ENCODE data around the gene PHF5A.
A peak's percentile ranks its signal among the peaks of the same experiment; 100 is the strongest.

Gene PHF5A

GRCh38 chr22:41500303-41500702 lies 31.8 kb upstream of the PHF5A start:
- Mint-ChIP-seq H3K27me3 (no peaks in the 10 kb centered on the region), H3K4me1 (ENCODE audit: low read depth) (peaks cover 1% of the 10 kb centered on the region), H3K36me3 (peaks cover 2% of the 10 kb centered on the region), H3K27ac (no peak overlapping the region), H3K4me3 (no peak overlapping the region), H3K9me3 (ENCODE audit: low read depth) (no peaks in the 10 kb centered on the region)

DNA sequence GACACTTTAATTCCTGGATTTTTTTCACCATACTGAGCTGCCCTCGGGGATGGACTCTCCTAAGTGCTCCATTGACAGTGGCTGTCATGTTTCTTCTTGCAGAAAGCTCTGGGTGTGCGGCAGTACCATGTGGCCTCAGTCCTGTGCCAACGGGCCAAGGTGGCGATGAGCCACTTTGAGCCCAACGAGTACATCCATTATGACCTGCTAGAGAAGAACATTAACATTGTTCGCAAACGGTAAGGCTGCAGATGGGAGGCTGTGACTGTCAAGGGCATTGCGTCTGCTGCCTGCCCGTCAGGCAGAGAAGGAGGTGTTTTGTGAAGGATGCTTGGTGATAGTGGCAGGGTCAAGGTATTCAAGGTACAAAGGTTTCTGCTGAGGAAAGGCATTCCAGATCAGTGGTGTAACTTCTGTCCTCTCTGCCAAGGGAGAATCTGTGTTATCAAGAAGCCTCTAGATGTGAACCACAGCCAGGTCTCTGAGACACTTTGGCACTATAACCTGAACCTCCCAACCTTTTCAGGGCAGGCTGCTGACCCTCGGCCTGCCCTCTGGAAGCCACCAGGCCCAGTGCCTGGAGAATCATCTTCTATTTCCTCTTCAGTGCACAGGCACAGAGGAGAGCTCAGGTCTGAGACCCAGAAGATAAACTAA lies 31.3 kb upstream of the PHF5A start:
- H3K27me3 Mint-ChIP-seq, result no peaks in the 10 kb centered on the region
- H3K27ac Mint-ChIP-seq, result no peak overlapping the region
- no peak overlapping the region for H3K4me3 Mint-ChIP-seq
- H3K4me1 Mint-ChIP-seq (ENCODE audit: low read depth), result peaks cover 1% of the 10 kb centered on the region
- H3K9me3 Mint-ChIP-seq (ENCODE audit: low read depth), result no peaks in the 10 kb centered on the region
- H3K36me3 Mint-ChIP-seq, result peaks cover 2% of the 10 kb centered on the region

DNA sequence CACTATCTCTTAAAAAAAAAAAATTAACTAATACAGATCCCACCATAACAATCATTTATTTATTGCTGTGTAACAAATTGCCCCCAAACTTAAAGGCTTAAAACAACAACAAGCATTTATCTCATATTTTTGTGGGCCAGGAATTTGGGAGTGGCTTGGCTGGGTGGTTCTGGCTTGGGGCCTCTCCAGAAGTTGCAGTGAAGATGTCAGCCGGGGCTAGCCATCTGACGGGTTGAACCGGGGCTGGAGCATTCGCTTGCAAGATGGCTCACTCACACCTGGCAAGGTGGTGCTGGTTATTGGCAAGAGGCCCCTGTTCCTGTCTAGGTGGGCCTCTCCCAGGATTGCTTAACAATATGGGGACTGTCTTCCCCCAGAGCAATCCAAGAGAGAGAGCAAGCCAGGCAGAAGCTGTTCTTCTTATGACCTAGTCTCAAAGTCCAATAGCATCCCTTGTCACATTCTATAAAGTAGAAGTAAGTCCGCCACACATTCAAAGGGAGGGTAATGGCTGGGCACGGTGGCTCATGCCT lies 29.9 kb upstream of the PHF5A start:
- no peak overlapping the region for H3K27ac Mint-ChIP-seq
- H3K4me1 Mint-ChIP-seq (ENCODE audit: low read depth), result no peaks in the 10 kb centered on the region
- no peaks in the 10 kb centered on the region for H3K36me3 Mint-ChIP-seq
- H3K4me3 Mint-ChIP-seq, result no peak overlapping the region
- H3K27me3 Mint-ChIP-seq, result no peaks in the 10 kb centered on the region
- no peaks in the 10 kb centered on the region for H3K9me3 Mint-ChIP-seq (ENCODE audit: low read depth)

DNA sequence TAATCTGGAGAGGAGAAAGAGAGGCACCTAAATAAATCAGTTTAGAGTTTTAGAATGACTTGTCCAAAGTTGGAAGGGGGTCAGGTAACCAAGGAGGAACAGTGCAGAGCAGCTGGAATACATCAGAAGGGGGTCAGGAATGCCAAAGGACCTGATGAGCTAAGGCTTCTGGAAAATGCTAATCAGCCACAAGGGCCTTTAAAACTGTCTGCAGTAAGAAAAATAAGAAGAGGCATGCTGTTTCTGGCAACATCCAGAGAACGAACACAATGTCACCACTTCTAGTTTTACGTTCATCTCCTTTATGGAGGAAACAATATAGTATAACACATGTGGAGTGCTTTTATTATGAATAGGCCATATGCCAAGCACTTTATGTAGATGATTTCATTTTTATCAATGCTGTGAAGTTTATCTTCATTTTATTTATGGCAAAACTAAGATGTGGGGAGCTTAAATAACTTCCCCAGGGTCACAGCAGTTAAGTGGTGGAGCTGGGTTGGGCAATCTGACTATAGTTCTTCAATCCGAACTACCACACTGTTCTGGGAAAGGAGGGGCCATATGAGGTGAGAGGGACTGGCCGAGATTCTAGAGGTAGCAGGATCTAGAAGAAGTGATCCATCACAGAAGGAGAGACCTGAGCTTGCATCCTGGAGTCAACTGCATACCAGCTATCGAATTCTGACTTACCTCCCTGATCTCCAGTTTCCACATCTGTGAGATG lies 23.0 kb upstream of the PHF5A start:
- no peaks in the 10 kb centered on the region for H3K27me3 Mint-ChIP-seq
- H3K4me3 Mint-ChIP-seq, result no peak overlapping the region
- peaks cover 21% of the 10 kb centered on the region for H3K4me1 Mint-ChIP-seq (ENCODE audit: low read depth)
- H3K36me3 Mint-ChIP-seq, result no peaks in the 10 kb centered on the region
- no peaks in the 10 kb centered on the region for H3K9me3 Mint-ChIP-seq (ENCODE audit: low read depth)
- peak overlapping the region; percentile 48 for H3K27ac Mint-ChIP-seq

- Mint-ChIP-seq H3K36me3 (no peaks in the 10 kb centered on the region), H3K9me3 (ENCODE audit: low read depth) (no peaks in the 10 kb centered on the region), H3K27me3 (no peaks in the 10 kb centered on the region), H3K4me3 (no peak overlapping the region), H3K27ac (no peak overlapping the region), H3K4me1 (ENCODE audit: low read depth) (peaks cover 33% of the 10 kb centered on the region)
These were observed 20.3 kb upstream of the PHF5A start for GRCh38 chr22:41488596-41489385.

GRCh38 chr22:41488076-41488475 lies 19.6 kb upstream of the PHF5A start:
- Mint-ChIP-seq H3K36me3 (no peaks in the 10 kb centered on the region), H3K27ac (no peak overlapping the region), H3K4me1 (ENCODE audit: low read depth) (peaks cover 35% of the 10 kb centered on the region), H3K27me3 (no peaks in the 10 kb centered on the region), H3K9me3 (ENCODE audit: low read depth) (no peaks in the 10 kb centered on the region), H3K4me3 (no peak overlapping the region)

DNA sequence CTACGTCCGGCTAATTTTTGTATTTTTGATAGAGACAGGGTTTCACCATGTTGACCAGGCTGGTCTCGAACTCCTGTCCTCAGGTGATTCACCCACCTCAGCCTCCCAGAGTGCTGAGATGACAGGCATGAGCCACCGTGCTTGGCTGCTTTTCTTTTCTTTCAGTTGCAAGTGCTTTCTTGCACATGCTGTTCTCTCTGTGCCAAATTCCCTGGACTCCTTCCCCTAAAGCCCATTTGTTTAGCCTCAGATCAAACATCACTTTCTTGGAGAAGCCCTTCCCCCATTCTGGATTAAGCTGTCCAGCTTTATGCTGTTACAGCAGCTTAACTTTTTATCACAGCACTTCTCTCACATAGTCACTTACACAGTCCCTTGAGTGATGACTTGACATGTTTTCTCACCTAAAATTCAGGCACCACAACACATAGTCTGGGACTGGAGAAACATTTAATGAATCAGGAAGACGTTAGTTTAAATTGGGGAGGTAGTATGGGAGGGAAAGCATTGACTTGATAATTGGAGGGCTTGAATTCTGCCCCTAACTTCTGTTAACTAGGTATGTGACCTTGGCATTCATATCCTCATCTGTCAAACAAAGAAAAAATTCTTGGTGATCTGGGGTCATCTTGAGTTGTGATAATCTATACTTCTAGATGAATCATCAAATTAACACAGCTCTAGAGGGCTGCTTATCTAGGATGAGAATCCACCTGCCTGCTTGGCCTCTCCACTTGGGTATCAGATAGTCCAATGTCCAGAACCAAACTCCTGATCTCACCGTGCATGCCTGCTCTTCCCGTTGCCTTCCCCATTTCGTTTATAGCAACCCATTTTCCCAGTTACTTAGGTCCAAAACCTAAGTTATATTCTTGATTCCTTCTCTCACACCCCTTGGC lies 18.8 kb upstream of the PHF5A start:
- Mint-ChIP-seq H3K27me3 (no peaks in the 10 kb centered on the region), H3K36me3 (no peaks in the 10 kb centered on the region), H3K4me1 (ENCODE audit: low read depth) (peaks cover 41% of the 10 kb centered on the region), H3K27ac (no peak overlapping the region), H3K9me3 (ENCODE audit: low read depth) (no peaks in the 10 kb centered on the region), H3K4me3 (no peak overlapping the region)

DNA sequence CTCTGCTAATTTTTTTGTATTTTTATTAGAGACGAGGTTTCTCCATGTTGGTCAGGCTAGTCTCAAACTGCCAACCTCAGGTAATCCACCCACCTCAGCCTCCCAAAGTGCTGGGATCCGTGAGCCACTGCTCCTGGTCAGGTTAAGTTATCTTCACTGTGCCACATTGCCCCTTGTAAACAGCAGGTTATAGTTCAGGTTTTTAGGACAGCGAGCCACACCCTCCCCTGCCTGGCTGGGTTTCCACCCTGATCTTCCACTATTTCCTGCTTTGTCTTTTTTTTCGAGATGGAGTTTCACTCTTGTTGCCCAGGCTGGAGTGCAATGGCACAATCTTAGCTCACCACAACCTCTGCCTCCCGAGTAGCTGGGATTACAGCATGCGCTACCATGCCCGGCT lies 16.5 kb upstream of the PHF5A start:
- peaks cover 43% of the 10 kb centered on the region for H3K4me1 Mint-ChIP-seq (ENCODE audit: low read depth)

DNA sequence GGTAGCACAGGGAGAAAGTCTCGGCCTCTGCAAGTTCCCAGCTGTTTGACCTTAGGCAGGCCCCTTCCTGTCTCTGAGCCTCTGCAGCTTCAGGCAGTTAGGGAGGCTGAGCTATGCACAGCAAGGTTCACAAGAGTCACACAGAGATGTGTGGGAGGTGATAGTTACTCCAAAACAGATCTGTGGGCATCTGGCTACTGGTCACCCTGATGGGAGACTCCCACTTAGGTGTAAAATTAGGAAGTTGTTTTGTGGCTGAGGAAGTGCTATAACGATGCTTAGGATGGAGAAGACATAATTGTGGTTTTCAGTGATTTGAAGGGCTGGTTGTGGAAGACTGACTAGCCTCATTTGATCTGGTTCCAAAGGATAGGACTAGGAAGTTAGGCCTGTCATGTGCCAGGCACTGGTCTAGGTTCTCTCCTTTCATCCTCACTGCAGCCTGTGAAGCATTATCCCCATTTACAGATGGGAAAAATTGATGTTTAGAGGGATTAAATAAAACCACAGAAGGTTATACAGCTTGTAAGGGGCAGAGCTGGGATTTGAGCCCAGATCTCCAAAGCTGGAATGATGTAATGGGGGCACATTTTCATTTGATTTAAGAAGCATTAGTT lies 13.9 kb upstream of the PHF5A start:
- peaks cover 37% of the 10 kb centered on the region for H3K4me1 Mint-ChIP-seq (ENCODE audit: low read depth)
- no peaks in the 10 kb centered on the region for H3K9me3 Mint-ChIP-seq (ENCODE audit: low read depth)
- peak overlapping the region; percentile 34 for H3K27ac Mint-ChIP-seq
- H3K4me3 Mint-ChIP-seq, result peak overlapping the region; percentile 32
- no peaks in the 10 kb centered on the region for H3K27me3 Mint-ChIP-seq
- no peaks in the 10 kb centered on the region for H3K36me3 Mint-ChIP-seq

More for the DNA sequence above, 16.5 kb upstream of the PHF5A start:
- H3K9me3 Mint-ChIP-seq (ENCODE audit: low read depth), result no peaks in the 10 kb centered on the region
- H3K27ac Mint-ChIP-seq, result no peak overlapping the region
- H3K27me3 Mint-ChIP-seq, result no peaks in the 10 kb centered on the region
- no peaks in the 10 kb centered on the region for H3K36me3 Mint-ChIP-seq
- no peak overlapping the region for H3K4me3 Mint-ChIP-seq

GRCh38 chr22:41481925-41482318 lies 13.4 kb upstream of the PHF5A start:
- Mint-ChIP-seq H3K4me3 (no peak overlapping the region), H3K27ac (no peak overlapping the region), H3K27me3 (no peaks in the 10 kb centered on the region), H3K36me3 (no peaks in the 10 kb centered on the region), H3K4me1 (ENCODE audit: low read depth) (peaks cover 34% of the 10 kb centered on the region), H3K9me3 (ENCODE audit: low read depth) (no peaks in the 10 kb centered on the region)

GRCh38 chr22:41481131-41481830 lies 12.8 kb upstream of the PHF5A start:
- Mint-ChIP-seq H3K4me3 (no peak overlapping the region), H3K27ac (no peak overlapping the region), H3K4me1 (ENCODE audit: low read depth) (peaks cover 32% of the 10 kb centered on the region), H3K27me3 (no peaks in the 10 kb centered on the region), H3K36me3 (no peaks in the 10 kb centered on the region), H3K9me3 (ENCODE audit: low read depth) (no peaks in the 10 kb centered on the region)

DNA sequence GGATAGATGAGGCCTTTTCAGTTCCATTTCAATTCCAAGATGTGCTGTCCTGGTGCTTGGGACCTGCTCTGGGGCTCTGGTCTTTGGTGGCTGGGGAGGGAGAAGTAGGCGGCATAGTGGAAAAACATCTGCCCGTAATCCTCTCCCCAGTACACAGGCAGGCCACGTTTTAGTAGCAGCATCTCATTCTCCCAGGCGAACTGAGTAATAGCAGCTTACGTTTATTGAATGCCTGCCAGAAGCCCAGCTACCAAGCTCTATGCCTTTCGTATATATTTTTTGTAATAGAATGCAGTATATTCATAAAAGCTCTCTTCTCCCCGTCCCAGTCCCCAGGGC lies 11.9 kb upstream of the PHF5A start:
- no peaks in the 10 kb centered on the region for H3K36me3 Mint-ChIP-seq
- no peak overlapping the region for H3K4me3 Mint-ChIP-seq
- H3K27me3 Mint-ChIP-seq, result no peaks in the 10 kb centered on the region
- no peaks in the 10 kb centered on the region for H3K9me3 Mint-ChIP-seq (ENCODE audit: low read depth)
- H3K27ac Mint-ChIP-seq, result no peak overlapping the region
- peaks cover 27% of the 10 kb centered on the region for H3K4me1 Mint-ChIP-seq (ENCODE audit: low read depth)

DNA sequence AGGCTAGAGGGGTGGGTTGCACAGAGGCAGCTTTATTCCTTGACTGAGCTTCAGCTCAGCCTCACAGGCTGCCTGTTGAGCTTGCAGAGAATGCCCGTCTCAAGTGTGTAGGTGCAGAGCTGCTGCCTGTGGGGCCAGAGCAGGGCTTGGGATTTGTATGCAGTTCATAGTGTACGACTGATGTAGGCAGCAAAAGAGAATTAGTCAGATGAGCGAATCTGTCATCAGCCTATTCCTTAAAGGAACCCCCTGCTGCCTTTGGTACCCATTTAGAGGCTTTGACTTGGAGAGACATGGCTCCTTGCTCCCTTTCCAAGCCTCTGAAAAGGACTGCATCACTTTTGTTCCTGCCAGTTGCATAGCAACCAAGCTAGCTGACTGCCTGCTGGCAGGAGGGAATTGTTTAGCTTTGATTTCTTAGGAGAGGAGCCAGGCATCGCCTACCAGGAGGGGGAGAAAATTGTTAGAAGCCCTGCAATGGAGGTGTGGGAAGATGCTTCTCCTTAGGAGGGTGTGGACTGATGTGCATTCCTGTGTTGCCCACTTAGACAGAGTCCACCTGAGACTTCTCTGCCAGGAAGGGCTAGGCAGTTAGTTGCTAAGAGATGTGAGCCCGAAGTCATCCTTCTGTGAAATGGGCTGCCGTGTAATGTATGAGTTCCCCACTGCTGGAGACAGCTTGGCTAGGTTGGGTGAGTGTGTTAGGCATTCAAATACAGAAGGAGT lies 11.3 kb upstream of the PHF5A start:
- no peak overlapping the region for H3K27ac Mint-ChIP-seq
- H3K36me3 Mint-ChIP-seq, result no peaks in the 10 kb centered on the region
- H3K9me3 Mint-ChIP-seq (ENCODE audit: low read depth), result no peaks in the 10 kb centered on the region

More for the DNA sequence above, 11.3 kb upstream of the PHF5A start:
- H3K27me3 Mint-ChIP-seq, result no peaks in the 10 kb centered on the region
- H3K4me1 Mint-ChIP-seq (ENCODE audit: low read depth), result peaks cover 29% of the 10 kb centered on the region
- no peak overlapping the region for H3K4me3 Mint-ChIP-seq
